ENCODE results near the gene PCNT.

PCNT gene

DNA sequence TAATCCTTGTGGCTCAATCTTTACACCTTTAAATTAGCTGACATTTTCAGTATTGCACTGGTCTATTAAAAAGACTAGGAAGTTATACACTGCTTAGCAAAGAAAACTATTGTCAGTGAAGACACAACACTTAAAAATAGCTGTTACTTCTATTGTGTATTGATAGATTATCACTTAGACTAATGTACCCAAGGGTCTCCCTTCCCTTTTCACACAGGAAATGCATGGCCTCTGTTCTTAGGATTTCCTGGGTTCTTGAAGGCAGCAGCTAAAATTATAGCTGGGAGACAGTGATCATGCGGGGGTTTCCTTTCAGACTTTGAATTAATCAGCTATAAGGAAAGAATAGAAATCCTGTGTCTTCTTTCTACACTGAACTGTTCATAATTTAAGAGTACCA lies 147.6 kb downstream of the PCNT start:
- no peaks in the 10 kb centered on the region for H3K9me3 ChIP-seq (ENCODE audit: control insufficient read depth, low read depth, low read length)
- H3K9ac ChIP-seq (ENCODE audit: low read length) = no peak overlapping the region
- no peak overlapping the region for H3K4me3 ChIP-seq (ENCODE audit: low read length)
- H3K27me3 ChIP-seq (ENCODE audit: control insufficient read depth, insufficient read depth, low read length) = no peaks in the 10 kb centered on the region
- H3K4me1 ChIP-seq (ENCODE audit: control insufficient read depth, low read depth, low read length) = no peaks in the 10 kb centered on the region
- H3K27ac ChIP-seq (ENCODE audit: low read length) = no peak overlapping the region
- no peaks in the 10 kb centered on the region for H3K36me3 ChIP-seq (ENCODE audit: control insufficient read depth, low read depth, low read length)

DNA sequence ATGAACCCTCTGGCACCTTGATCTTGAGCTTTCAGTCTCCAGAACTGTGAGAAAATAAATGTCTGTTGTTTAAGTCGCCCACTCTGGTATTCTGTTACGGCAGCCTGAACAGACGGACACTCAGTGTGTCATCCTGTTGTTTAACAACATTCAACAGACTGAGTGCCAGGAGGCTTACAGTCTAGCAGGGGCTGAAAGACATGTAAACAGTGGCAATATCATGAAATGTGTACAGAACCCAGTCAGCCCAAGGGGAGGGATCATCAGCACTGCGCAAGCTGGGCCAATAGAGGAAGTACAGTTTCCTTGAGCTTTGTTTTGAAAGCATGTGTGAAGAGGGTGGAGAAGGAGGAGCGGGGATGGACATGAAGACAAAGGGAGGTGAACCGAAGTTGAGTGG lies 148.3 kb downstream of the PCNT start:
- no peak overlapping the region for H3K4me3 ChIP-seq (ENCODE audit: low read length)
- H3K36me3 ChIP-seq (ENCODE audit: control insufficient read depth, low read depth, low read length) = no peaks in the 10 kb centered on the region
- H3K27me3 ChIP-seq (ENCODE audit: control insufficient read depth, insufficient read depth, low read length) = no peaks in the 10 kb centered on the region
- no peaks in the 10 kb centered on the region for H3K9me3 ChIP-seq (ENCODE audit: control insufficient read depth, low read depth, low read length)
- no peak overlapping the region for H3K27ac ChIP-seq (ENCODE audit: low read length)
- H3K4me1 ChIP-seq (ENCODE audit: control insufficient read depth, low read depth, low read length) = no peaks in the 10 kb centered on the region
- H3K9ac ChIP-seq (ENCODE audit: low read length) = no peak overlapping the region

DNA sequence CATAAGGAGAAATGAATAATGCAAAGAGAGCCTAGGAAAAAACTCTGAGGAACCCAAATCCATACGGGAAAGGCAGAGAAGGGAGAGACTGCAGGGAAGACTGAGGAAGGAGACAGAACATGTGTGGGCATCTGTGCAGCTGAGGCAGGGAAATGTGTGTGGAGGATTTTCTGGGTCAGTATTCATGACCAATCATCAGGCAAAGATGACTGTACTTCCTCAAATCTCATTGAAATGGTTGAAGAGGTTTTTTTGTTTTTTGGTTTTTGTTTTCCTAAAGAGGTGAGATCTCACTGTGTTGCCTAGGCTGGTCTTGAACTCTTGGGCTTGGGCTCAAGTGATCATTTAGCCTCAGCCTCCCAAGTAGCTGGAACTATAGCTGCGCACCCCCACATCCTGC lies 150.4 kb downstream of the PCNT start:
- Histone ChIP-seq H3K27ac (ENCODE audit: low read length) (no peak overlapping the region), H3K36me3 (ENCODE audit: control insufficient read depth, low read depth, low read length) (no peaks in the 10 kb centered on the region), H3K4me3 (ENCODE audit: low read length) (no peak overlapping the region), H3K9me3 (ENCODE audit: control insufficient read depth, low read depth, low read length) (no peaks in the 10 kb centered on the region), H3K27me3 (ENCODE audit: control insufficient read depth, insufficient read depth, low read length) (no peaks in the 10 kb centered on the region), H3K4me1 (ENCODE audit: control insufficient read depth, low read depth, low read length) (no peaks in the 10 kb centered on the region), H3K9ac (ENCODE audit: low read length) (no peak overlapping the region)

GRCh38 chr21:46475296-46475695 lies 151.3 kb downstream of the PCNT start:
- H3K9me3 ChIP-seq (ENCODE audit: control insufficient read depth, low read depth, low read length) = no peaks in the 10 kb centered on the region
- no peak overlapping the region for H3K27ac ChIP-seq (ENCODE audit: low read length)
- H3K9ac ChIP-seq (ENCODE audit: low read length) = no peak overlapping the region
- H3K4me1 ChIP-seq (ENCODE audit: control insufficient read depth, low read depth, low read length) = no peaks in the 10 kb centered on the region
- no peak overlapping the region for H3K4me3 ChIP-seq (ENCODE audit: low read length)
- H3K27me3 ChIP-seq (ENCODE audit: control insufficient read depth, insufficient read depth, low read length) = no peaks in the 10 kb centered on the region
- H3K36me3 ChIP-seq (ENCODE audit: control insufficient read depth, low read depth, low read length) = no peaks in the 10 kb centered on the region

DNA sequence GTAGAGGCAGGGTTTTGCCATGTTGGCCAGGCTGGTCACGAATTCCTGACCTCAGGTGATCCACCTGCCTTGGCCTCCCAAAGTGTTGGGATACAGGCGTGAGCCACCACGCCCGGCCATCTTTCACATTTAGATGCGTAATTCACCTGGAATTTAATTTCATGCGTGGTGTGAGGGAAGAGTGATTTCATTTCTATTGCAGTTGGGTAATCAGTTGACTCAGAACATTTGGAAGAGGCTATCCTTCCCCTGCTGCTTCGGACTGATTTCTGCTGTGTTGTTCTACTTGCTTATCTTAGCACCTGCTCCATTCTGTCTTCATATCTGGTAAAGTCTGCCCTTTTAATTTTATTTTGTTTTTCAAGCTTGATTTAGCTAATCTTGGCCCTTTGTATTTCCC lies 153.8 kb downstream of the PCNT start:
- Histone ChIP-seq H3K27ac (ENCODE audit: low read length) (no peak overlapping the region), H3K36me3 (ENCODE audit: control insufficient read depth, low read depth, low read length) (no peaks in the 10 kb centered on the region), H3K9me3 (ENCODE audit: control insufficient read depth, low read depth, low read length) (no peaks in the 10 kb centered on the region), H3K27me3 (ENCODE audit: control insufficient read depth, insufficient read depth, low read length) (no peaks in the 10 kb centered on the region), H3K4me1 (ENCODE audit: control insufficient read depth, low read depth, low read length) (no peaks in the 10 kb centered on the region), H3K9ac (ENCODE audit: low read length) (no peak overlapping the region), H3K4me3 (ENCODE audit: low read length) (no peak overlapping the region)

GRCh38 chr21:46478910-46479309 lies 155.0 kb downstream of the PCNT start:
- Histone ChIP-seq H3K4me1 (ENCODE audit: control insufficient read depth, low read depth, low read length) (no peaks in the 10 kb centered on the region), H3K9ac (ENCODE audit: low read length) (no peak overlapping the region), H3K4me3 (ENCODE audit: low read length) (no peak overlapping the region), H3K9me3 (ENCODE audit: control insufficient read depth, low read depth, low read length) (no peaks in the 10 kb centered on the region), H3K27ac (ENCODE audit: low read length) (no peak overlapping the region), H3K27me3 (ENCODE audit: control insufficient read depth, insufficient read depth, low read length) (no peaks in the 10 kb centered on the region), H3K36me3 (ENCODE audit: control insufficient read depth, low read depth, low read length) (no peaks in the 10 kb centered on the region)

DNA sequence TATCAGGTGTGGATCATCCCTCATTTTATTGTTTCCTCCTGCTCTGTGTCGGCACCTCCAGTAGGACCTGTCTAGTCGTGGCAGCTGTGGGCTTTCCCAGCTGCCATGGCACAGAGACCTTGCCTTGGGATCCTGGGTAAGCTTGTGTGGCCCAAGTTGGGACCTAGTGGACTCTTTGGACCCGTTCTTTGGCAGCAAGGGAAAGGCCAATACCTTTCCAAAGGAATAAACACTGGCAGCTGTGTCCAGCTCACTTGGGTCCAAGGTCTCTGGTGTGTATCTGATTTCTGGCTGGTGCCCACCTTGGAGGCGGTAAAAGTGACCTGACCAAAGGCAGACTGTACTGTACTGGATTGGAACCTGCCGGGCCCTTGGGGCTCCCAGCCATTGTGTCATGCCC lies 156.5 kb downstream of the PCNT start:
- H3K27me3 ChIP-seq (ENCODE audit: control insufficient read depth, insufficient read depth, low read length) = no peaks in the 10 kb centered on the region
- no peaks in the 10 kb centered on the region for H3K4me1 ChIP-seq (ENCODE audit: control insufficient read depth, low read depth, low read length)
- H3K9ac ChIP-seq (ENCODE audit: low read length) = no peak overlapping the region
- H3K4me3 ChIP-seq (ENCODE audit: low read length) = no peak overlapping the region
- no peaks in the 10 kb centered on the region for H3K9me3 ChIP-seq (ENCODE audit: control insufficient read depth, low read depth, low read length)
- no peak overlapping the region for H3K27ac ChIP-seq (ENCODE audit: low read length)
- no peaks in the 10 kb centered on the region for H3K36me3 ChIP-seq (ENCODE audit: control insufficient read depth, low read depth, low read length)

GRCh38 chr21:46482225-46482845 lies 158.4 kb downstream of the PCNT start:
- Histone ChIP-seq H3K27me3 (ENCODE audit: control insufficient read depth, insufficient read depth, low read length) (no peaks in the 10 kb centered on the region), H3K27ac (ENCODE audit: low read length) (no peak overlapping the region), H3K36me3 (ENCODE audit: control insufficient read depth, low read depth, low read length) (no peaks in the 10 kb centered on the region), H3K4me1 (ENCODE audit: control insufficient read depth, low read depth, low read length) (no peaks in the 10 kb centered on the region), H3K9me3 (ENCODE audit: control insufficient read depth, low read depth, low read length) (no peaks in the 10 kb centered on the region), H3K4me3 (ENCODE audit: low read length) (no peak overlapping the region), H3K9ac (ENCODE audit: low read length) (no peak overlapping the region)

GRCh38 chr21:46482846-46483231 lies 158.9 kb downstream of the PCNT start:
- no peaks in the 10 kb centered on the region for H3K27me3 ChIP-seq (ENCODE audit: control insufficient read depth, insufficient read depth, low read length)
- H3K4me3 ChIP-seq (ENCODE audit: low read length) = no peak overlapping the region
- H3K36me3 ChIP-seq (ENCODE audit: control insufficient read depth, low read depth, low read length) = no peaks in the 10 kb centered on the region
- no peak overlapping the region for H3K9ac ChIP-seq (ENCODE audit: low read length)
- H3K4me1 ChIP-seq (ENCODE audit: control insufficient read depth, low read depth, low read length) = no peaks in the 10 kb centered on the region
- H3K9me3 ChIP-seq (ENCODE audit: control insufficient read depth, low read depth, low read length) = no peaks in the 10 kb centered on the region
- no peak overlapping the region for H3K27ac ChIP-seq (ENCODE audit: low read length)

DNA sequence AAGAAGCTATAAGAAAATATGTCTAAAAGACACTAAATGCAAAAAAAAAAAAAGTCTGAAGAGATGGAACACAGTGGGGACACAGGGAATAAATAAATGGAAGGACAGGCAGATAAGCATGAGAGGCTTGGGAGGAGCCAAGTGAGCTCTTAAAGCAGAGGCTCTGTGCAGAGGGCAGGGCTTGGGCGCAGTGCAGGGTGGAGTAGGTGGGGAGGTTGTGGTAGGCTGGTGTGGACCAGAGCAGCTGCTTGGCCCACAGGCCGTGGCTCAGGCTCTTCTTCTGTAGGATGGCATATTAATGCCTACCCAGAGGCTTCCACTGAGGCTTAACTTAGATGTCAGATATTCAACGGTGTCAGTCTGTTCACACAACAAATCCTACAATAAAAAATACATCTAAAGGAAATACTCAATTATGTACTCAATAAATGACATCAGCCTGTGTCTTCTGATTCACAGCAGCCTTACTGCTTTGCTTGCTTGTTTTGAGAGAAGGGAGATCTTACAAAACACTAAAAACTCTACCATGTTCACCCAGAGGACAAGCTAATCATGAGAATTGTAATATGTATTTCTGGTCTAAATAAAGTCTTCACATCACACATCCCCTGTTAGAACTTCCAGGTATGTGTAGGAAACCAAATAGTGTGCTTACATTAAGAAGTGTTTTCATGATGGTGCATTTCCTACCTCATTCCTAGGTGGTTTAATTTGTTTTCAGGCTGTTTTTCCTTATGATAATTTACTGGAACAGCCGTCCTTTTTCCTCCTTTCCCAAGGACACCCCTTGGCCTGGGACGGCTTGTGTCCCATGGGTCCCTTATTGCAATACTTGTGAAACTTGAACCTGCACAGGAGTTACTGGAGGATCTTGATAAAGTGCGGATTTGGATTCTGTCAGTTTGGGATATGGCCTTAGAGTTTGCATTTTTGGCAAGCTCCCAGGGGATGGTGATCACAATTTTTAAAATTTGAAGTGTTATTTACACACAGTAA lies 159.6 kb downstream of the PCNT start:
- Histone ChIP-seq H3K27ac (ENCODE audit: low read length) (no peak overlapping the region), H3K4me3 (ENCODE audit: low read length) (no peak overlapping the region), H3K27me3 (ENCODE audit: control insufficient read depth, insufficient read depth, low read length) (no peaks in the 10 kb centered on the region), H3K9me3 (ENCODE audit: control insufficient read depth, low read depth, low read length) (no peaks in the 10 kb centered on the region), H3K36me3 (ENCODE audit: control insufficient read depth, low read depth, low read length) (no peaks in the 10 kb centered on the region), H3K9ac (ENCODE audit: low read length) (no peak overlapping the region), H3K4me1 (ENCODE audit: control insufficient read depth, low read depth, low read length) (no peaks in the 10 kb centered on the region)

DNA sequence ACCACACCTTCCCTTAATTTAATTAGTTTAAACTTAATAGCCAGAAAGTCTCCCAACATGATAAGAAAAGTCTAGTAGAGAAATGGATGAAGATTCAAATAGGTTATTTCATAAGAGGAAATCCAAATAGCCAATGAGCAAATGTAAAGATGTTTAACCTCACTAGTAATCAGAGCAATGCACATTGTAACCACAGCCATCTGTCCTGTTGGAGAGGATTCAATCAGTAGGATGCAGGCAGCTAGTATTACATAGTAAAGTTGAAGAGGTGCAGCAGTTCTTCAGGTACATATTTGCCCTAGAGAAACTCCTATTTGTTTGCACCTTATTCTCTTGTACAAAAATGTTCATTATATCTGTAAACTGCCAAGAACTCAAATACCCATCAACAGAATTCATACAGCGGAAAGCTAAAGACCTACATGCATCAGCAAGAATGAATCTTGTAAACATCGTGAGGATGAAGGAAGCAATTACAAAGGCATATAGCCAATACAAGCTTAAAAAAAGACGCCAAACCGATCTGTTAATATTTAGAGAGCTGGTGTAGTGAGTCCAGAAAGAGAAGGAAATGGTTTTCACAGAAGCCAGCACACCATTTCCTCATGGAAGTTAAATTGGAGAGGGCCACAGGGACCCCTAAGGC lies 162.6 kb downstream of the PCNT start:
- H3K4me1 ChIP-seq (ENCODE audit: control insufficient read depth, low read depth, low read length) = no peaks in the 10 kb centered on the region
- H3K36me3 ChIP-seq (ENCODE audit: control insufficient read depth, low read depth, low read length) = no peaks in the 10 kb centered on the region
- no peaks in the 10 kb centered on the region for H3K9me3 ChIP-seq (ENCODE audit: control insufficient read depth, low read depth, low read length)
- no peak overlapping the region for H3K9ac ChIP-seq (ENCODE audit: low read length)
- no peaks in the 10 kb centered on the region for H3K27me3 ChIP-seq (ENCODE audit: control insufficient read depth, insufficient read depth, low read length)
- no peak overlapping the region for H3K4me3 ChIP-seq (ENCODE audit: low read length)
- no peak overlapping the region for H3K27ac ChIP-seq (ENCODE audit: low read length)

All from iPS-18a (cell line).